SIG-M5 treated with dmso at 0.1 percent for 504 hours (cell line): ENCODE results near the gene TRABD2B.

ENCODE experiments used
- DNase-seq: peaks from one replicate; lab custom pipeline; 2025; ENCODE audit not compliant: unreplicated experiment; lab: John Stamatoyannopoulos, UW

Gene TRABD2B

GRCh38 chr1:47938520-47938919, 58.7 kb downstream of the TRABD2B start:
- no peak for DNase-seq

- no peak for DNase-seq
Measured at GRCh38 chr1:47937586-47938254, 59.5 kb downstream of the TRABD2B start.

GRCh38 chr1:47936916-47937551, 60.2 kb downstream of the TRABD2B start:
- no peak for DNase-seq

- DNase-seq = no peak
Measured at GRCh38 chr1:47935856-47936255, 61.3 kb downstream of the TRABD2B start.

GRCh38 chr1:47935163-47935562, 62.0 kb downstream of the TRABD2B start:
- no peak for DNase-seq

- no peak for DNase-seq
Measured at GRCh38 chr1:47934243-47934805, 62.9 kb downstream of the TRABD2B start.

- no peak for DNase-seq
Measured at GRCh38 chr1:47932743-47933142, 64.4 kb downstream of the TRABD2B start.

- DNase-seq = no peak
Measured at GRCh38 chr1:47931395-47931794, 65.8 kb downstream of the TRABD2B start.

GRCh38 chr1:47930210-47930840, 66.9 kb downstream of the TRABD2B start:
- no peak for DNase-seq

GRCh38 chr1:47927165-47927564, 70.0 kb downstream of the TRABD2B start:
- DNase-seq = no peak

- DNase-seq = no peak
Measured at GRCh38 chr1:47926461-47926999, 70.7 kb downstream of the TRABD2B start.

GRCh38 chr1:47924270-47925048, 72.7 kb downstream of the TRABD2B start:
- no peak for DNase-seq

- DNase-seq = no peak
Measured at GRCh38 chr1:47921935-47922415, 75.2 kb downstream of the TRABD2B start.

GRCh38 chr1:47919113-47919833, 77.9 kb downstream of the TRABD2B start:
- no peak for DNase-seq

- DNase-seq = no peak
Measured at GRCh38 chr1:47918257-47918867, 78.8 kb downstream of the TRABD2B start.

GRCh38 chr1:47917687-47918086, 79.5 kb downstream of the TRABD2B start:
- no peak for DNase-seq

- no peak for DNase-seq
Measured at GRCh38 chr1:47915677-47916353, 81.4 kb downstream of the TRABD2B start.

GRCh38 chr1:47914952-47915676, 82.1 kb downstream of the TRABD2B start:
- no peak for DNase-seq
